IPS DF 4.7 (cell line): Measurements from ENCODE around the gene GOLGA2.

Experiments used
- DNase-seq: peaks from one replicate; pipeline ENCODE4 v3.0.0-alpha.2; 2013; ENCODE audit warnings: low spot score; ENCODE audit errors: extremely low read depth

Gene GOLGA2

GRCh38 chr9:128257086-128257825, 18.6 kb downstream of the GOLGA2 start:
- no peak for DNase-seq

GRCh38 chr9:128254855-128255759, 20.7 kb downstream of the GOLGA2 start:
- no peak for DNase-seq

DNA sequence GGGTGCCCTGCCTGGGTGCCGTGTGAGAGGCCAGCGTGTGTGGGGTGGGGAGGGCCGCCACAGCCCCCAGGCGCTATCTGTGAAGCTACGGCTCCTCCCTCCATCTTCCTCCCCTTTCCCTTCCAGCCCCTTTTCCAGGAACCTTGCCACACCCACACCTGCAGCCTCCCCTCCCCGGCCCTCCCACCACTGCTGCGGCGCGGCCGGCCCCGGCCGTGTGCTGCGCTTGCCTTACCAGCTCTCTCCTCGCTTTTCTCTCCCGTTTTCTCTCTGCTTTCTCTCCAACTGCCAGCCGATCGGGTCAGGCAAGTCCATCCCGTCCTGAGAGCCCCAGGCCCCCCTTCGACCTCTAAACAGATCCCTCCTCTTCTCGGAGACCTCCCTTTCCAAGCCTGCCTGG, 21.4 kb downstream of the GOLGA2 start:
- no peak for DNase-seq

DNA sequence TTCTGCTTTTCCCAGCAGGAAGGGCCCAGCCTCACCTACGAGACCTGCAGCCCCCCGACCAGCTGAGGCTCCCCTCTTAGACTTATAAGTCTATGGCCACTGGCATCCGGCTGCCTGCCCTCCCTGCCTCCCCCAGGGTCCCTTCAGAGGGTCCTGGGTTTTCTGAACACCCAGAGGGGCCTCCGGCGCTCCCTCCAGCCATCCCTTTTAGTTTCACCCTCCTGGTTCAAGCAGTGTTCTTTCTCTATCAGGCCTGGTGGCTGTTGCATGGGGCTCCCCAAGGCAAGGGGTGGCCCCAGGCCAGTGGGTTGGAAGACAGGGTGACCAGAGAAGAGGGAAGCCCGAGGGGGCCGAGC, 21.8 kb downstream of the GOLGA2 start:
- no peak for DNase-seq

- DNase-seq, result no peak
Observed at GRCh38 chr9:128253140-128253990, 22.4 kb downstream of the GOLGA2 start.

- DNase-seq, result no peak
Observed at GRCh38 chr9:128252317-128253139, 23.3 kb downstream of the GOLGA2 start.

DNA sequence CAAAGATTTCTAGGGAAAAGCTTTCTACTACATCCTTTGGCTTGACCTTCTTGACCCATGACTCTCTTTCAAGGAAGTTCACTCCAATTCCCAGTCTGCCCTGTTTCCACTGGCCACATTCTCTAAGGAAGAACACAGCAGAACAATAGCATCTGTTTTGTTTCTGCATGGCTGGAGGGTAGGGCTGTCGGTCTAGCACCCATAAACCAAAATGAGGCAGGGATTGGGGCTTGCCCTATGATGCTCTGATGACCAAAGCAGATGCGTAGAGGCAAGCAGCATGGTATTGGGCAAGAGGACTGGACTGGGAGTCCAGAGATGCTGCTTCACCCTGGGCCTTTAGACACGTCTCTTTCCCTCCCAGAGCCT, 24.1 kb downstream of the GOLGA2 start:
- no peak for DNase-seq

DNA sequence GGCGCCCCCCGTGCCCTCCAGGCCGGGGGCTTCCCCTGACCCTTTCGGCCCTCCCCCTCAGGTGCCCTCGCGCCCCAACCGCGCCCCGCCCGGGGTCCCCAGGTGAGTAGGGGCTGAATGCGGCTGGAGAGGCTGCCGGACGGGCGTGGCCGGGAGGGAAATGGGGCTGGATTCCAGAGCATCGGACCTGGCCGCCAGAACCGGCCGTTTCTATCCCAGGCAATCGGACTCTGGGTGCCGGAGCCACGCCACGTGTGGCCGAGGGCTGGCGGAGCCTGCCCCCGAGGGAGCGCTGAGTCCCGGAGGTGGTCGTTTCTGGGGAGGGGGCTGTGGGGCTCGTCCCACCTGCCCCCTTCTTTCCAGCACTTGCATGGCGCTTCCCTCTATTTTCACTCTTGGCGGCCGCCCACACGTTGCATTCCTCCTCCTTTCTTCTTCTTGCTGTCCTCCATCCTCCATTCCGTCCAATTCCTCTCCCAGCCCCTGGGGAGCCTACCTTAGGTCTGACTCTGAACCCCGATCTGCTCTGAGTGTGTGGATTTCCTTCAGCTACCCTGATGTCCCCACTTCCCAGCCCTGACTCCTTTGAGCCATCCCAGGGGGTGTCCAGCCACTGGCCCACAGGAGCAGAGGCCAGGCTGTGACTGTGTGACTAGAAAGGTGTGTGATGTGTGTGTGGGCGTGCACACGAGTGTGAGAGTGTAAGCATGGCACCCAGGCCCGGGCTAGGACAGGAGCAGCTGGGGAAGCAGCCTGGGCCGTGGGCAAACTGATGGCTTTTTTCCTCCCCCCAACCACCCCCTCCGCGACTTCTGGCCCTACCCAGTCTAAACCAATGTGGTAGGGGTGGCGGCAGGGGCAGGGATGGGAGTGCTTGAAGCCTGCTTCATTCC, 24.7 kb downstream of the GOLGA2 start:
- DNase-seq, result no peak

- no peak for DNase-seq
Observed at GRCh38 chr9:128249908-128250838, 25.6 kb downstream of the GOLGA2 start.

- DNase-seq, result no peak
Observed at GRCh38 chr9:128249558-128249907, 26.3 kb downstream of the GOLGA2 start.

- DNase-seq, result no peak
Observed at GRCh38 chr9:128247226-128247803, 28.5 kb downstream of the GOLGA2 start.

- DNase-seq, result no peak
Observed at GRCh38 chr9:128246471-128246870, 29.3 kb downstream of the GOLGA2 start.

DNA sequence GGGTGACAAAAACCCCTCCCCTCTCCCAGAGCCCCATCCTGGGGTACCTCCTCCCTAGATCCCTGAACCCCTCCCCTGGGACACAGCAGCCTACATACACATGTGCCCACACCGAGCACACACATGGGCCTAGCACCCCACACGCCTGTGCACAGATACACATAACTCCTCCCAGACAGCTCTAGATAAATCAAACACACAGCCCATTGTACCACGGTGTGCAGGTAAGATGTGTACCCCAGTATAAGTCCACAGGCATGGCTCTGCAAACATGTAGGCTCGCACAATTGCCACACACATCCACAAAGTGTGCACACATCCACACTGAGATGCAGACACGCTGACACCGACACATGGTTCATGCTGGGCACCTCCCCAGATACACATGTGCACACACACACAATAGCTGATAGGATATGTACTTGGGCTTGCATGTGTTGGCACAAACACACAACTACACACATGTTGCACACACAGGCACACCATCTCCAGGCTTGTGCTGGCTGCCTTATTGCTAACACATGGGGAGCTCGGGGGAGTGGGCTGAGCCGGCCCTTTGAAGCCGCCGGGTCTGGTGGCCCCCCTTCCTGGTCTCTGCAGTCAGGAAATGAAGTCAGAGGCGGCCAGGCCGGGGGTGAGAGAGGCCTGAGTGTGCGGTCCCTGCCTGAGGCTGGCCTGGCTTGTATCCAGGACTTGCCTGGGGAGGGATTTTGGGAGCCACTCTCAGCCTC, 30.2 kb downstream of the GOLGA2 start:
- no peak for DNase-seq

DNA sequence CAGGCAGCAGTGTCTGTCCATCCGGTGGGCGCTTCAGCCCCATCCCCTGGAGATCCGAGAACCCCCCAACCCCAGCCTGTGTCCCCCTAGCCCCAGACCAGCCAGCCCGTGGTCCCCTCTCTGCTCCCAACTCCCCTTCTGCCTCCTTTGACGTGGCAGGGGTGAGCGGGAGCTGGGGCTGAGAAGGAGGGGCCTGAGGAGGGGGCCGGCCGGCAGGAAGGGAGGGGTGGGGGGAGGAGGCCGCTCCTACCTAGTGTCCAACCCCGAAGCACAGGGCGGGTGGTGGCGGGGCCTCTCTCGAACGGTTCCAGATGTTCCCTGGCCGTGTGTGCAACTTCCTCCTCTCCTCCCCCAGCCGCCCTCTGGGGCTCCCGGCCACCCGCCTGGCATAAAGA, 31.0 kb downstream of the GOLGA2 start:
- DNase-seq, result no peak

DNA sequence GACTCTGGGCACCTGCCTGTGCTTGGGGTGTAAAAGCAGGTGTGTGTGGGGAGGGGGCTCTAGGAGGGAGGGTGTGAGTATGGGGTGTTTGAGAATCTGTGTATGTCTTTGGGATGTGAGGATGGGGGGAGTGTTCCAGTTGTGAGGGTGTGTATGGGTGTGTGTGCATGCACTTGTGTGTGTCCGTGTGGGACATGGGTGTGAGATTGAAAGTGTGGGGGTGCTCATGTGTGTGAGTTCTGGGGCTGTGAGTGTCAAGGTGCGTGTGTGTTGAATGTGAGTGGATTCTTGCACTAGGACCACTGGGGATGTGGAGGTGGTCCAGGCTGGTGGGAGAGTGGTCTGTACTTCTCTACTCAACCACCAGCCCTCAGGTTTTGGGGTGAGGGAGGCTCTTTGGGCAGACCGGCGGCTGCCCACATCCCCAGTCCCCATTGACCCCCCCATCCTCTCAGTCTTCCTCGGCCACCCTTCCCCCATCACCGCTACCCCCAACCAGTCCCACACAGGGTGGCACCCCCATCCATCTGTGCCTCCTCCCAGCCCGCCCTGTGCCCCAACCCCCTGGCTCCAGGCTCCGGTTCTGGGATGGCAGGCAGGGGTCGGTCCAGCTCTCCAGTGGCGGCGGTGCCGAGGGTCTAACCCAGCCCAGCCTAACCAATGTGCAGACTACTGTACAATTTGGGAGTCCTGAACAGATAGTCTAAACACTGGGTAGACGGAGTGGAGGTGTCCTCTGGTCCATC, 31.5 kb downstream of the GOLGA2 start:
- no peak for DNase-seq

DNA sequence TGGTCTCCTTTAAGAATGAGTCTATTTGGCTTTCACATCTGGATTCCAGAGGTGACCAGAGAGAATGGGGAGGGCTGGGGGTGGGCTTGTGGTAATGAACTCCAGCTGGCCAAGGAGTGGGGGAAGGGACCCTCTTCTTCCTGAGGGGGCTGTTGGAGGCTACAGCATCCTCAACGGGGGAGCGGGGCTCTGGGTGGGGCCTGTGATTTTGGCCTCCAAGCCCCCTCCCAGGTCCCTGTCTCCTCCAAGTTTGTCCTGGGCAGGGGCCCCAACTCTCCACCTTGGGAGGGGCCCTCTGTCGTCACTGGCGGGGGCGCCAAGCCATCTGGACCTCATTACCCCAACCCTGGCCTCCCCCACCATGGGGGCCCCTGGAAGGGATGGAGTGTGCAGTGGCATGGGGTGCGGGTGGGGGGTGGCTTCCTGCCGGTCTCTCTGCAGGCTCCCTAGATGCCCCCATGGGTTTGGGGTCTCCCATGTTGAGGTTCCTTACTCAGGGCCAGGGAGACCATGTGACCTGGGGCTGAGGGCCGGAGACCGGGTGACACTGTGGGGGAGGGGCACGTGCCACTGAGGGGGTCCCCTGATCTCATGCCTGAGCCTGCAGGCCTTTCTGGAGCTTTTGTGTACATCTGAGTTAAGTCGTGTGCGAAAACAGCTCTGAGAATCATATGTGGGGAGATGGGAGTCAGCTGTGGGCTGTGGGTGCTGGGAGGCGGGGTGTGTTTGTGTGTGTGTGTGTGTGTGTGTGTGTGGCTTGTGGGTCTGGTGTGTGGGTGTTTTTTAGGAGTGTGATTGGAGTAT, 32.4 kb downstream of the GOLGA2 start:
- no peak for DNase-seq
